ENCODE data around the gene INSYN2B. TPM values are rescaled to one million over a fixed set of nuclear protein-coding genes. Genes with fewer than 3 reads are reported as not detected.
"Not testable (repeated sequence)": the region's sequence is repeated elsewhere in the genome, so short reads cannot be mapped to it uniquely, and the experiment has no call there.

INSYN2B gene
- total and polyA plus RNA-seq, 2 of the 4 experiments (the other 2 are of a cell fraction), result 9.1 to 33.5 TPM

DNA sequence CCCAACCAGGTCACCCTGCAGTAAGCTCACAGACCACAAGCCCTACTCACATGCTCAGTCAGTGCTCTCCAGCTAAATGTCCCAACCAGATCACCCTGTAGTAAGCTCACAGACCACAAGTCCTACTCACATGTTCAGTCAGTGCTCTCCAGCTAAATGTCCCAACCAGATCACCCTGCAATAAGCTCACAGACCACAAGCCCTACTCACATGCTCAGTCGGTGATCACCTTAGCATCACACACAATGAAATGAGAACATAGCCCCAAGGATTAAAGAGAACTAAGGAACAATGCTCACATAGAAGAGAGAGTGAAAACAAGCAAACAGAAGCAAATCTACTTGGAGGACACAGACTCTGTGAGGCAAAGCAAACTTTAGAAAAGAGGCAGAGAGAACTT, 145.8 kb downstream of the INSYN2B start:
- H3K56ac ChIP-seq (ENCODE audit: extremely low read depth, insufficient read depth, low read length); H2BK15ac ChIP-seq (ENCODE audit: low read depth, low read length); BruUV-seq (replicated peaks); H2BK120ac ChIP-seq (ENCODE audit: low read depth, low read length); POLR2A ChIA-PET (ENCODE audit: unreplicated experiment); H4K91ac ChIP-seq (ENCODE audit: insufficient read depth, low read depth, low read length); H2BK5ac ChIP-seq (ENCODE audit: low read depth, low read length, poor library complexity, severe bottlenecking); H3K14ac ChIP-seq (replicated peaks; ENCODE audit: low read depth, low read length); H2BK20ac ChIP-seq (ENCODE audit: low read depth, low read length); H3K9me3 ChIP-seq (ENCODE audit: control insufficient read depth, insufficient read depth, low read length); H4K20me1 ChIP-seq (ENCODE audit: insufficient read depth, low read length); H3K79me1 ChIP-seq (ENCODE audit: low read depth in 1 of 2, low read length in 2 of 2); in situ Hi-C loops (cut with MboI; ENCODE audit: low sequenced_read_pairs); H3K27me3 ChIP-seq (ENCODE audit: control insufficient read depth, insufficient read depth, low read length); H2AFZ ChIP-seq (replicated peaks; ENCODE audit: low read length, poor library complexity); H3K9ac ChIP-seq (ENCODE audit: low read depth, low read length); H4K8ac ChIP-seq (ENCODE audit: low read depth in 2 of 2, low read length in 2 of 2); intact Hi-C loops (cut with micrococcal nuclease); H3K23ac ChIP-seq (ENCODE audit: low read depth, low read length); H2AK5ac ChIP-seq (ENCODE audit: low read depth, low read length); dilution Hi-C loops (cut with HindIII; ENCODE audit: low sequenced_read_pairs, unreplicated experiment); H3K4me3 ChIP-seq (ENCODE audit: insufficient read depth, low read depth, low read length); H3K9me1 ChIP-seq (ENCODE audit: insufficient read depth, low read length); H3K36me3 ChIP-seq (ENCODE audit: control insufficient read depth, insufficient read depth, low read length); H3K4me2 ChIP-seq (ENCODE audit: low read depth, low read length); H3K4me1 ChIP-seq (ENCODE audit: control insufficient read depth, insufficient read depth, low read length); H4K5ac ChIP-seq (ENCODE audit: low read depth, low read length); ATAC-seq (ENCODE audit: low read depth); H2AK9ac ChIP-seq (replicated peaks; ENCODE audit: low read depth, low read length, poor library complexity); H3K18ac ChIP-seq (ENCODE audit: low read depth, low read length); H3K4ac ChIP-seq (ENCODE audit: low read depth, low read length); H3K27ac ChIP-seq (ENCODE audit: insufficient read depth, low read length): not testable (repeated sequence)
- CTCF ChIA-PET, result interaction anchor here (1.6 kb wide), 1 partner anchor 132 kb away, joined by 3 read pairs; no protein-coding TSS in a partner anchor
- no CpG with 5 or more reads among the region's 1 CpG for WGBS, 2 experiments (ENCODE audit: extremely low coverage in 2 of 2, insufficient read length in 1 of 2)
- DNase-seq, result peak; percentile 18

DNA sequence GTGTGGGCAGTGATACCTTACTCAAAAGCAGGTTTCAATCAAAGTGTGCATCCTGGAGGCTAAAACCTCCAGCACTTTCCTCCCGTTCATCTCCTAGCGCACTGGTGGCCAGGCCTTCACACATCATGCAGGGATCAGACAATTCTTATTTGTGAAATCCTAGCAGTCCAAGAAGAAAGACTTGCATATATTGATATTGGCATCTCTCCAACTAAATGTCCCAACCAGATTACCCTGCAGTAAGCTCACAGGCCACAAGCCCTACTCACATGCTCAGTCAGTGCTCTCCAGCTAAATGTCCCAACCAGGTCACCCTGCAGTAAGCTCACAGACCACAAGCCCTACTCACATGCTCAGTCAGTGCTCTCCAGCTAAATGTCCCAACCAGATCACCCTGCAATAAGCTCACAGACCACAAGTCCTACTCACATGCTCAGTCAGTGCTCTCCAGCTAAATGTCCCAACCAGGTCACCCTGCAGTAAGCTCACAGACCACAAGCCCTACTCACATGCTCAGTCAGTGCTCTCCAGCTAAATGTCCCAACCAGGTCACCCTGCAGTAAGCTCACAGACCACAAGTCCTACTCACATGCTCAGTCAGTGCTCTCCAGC, 146.5 kb downstream of the INSYN2B start:
- H4K5ac ChIP-seq (ENCODE audit: low read depth, low read length); ATAC-seq (ENCODE audit: low read depth); H3K27ac ChIP-seq (ENCODE audit: insufficient read depth, low read length); H2BK120ac ChIP-seq (ENCODE audit: low read depth, low read length); H2BK20ac ChIP-seq (ENCODE audit: low read depth, low read length); H3K18ac ChIP-seq (ENCODE audit: low read depth, low read length); H3K9me1 ChIP-seq (ENCODE audit: insufficient read depth, low read length); H4K8ac ChIP-seq (ENCODE audit: low read depth in 2 of 2, low read length in 2 of 2); dilution Hi-C loops (cut with HindIII; ENCODE audit: low sequenced_read_pairs, unreplicated experiment); H3K4me1 ChIP-seq (ENCODE audit: control insufficient read depth, insufficient read depth, low read length); H3K79me1 ChIP-seq (ENCODE audit: low read depth in 1 of 2, low read length in 2 of 2); H3K27me3 ChIP-seq (ENCODE audit: control insufficient read depth, insufficient read depth, low read length); H3K36me3 ChIP-seq (ENCODE audit: control insufficient read depth, insufficient read depth, low read length); H3K14ac ChIP-seq (replicated peaks; ENCODE audit: low read depth, low read length); BruUV-seq (replicated peaks); intact Hi-C loops (cut with micrococcal nuclease); H2BK15ac ChIP-seq (ENCODE audit: low read depth, low read length); H3K9ac ChIP-seq (ENCODE audit: low read depth, low read length); H3K4me3 ChIP-seq (ENCODE audit: insufficient read depth, low read depth, low read length); H4K20me1 ChIP-seq (ENCODE audit: insufficient read depth, low read length); H3K56ac ChIP-seq (ENCODE audit: extremely low read depth, insufficient read depth, low read length); H3K9me3 ChIP-seq (ENCODE audit: control insufficient read depth, insufficient read depth, low read length); H2AK5ac ChIP-seq (ENCODE audit: low read depth, low read length); H2AK9ac ChIP-seq (replicated peaks; ENCODE audit: low read depth, low read length, poor library complexity); H3K4ac ChIP-seq (ENCODE audit: low read depth, low read length); POLR2A ChIA-PET (ENCODE audit: unreplicated experiment); H2AFZ ChIP-seq (replicated peaks; ENCODE audit: low read length, poor library complexity); H3K4me2 ChIP-seq (ENCODE audit: low read depth, low read length); H3K23ac ChIP-seq (ENCODE audit: low read depth, low read length); H4K91ac ChIP-seq (ENCODE audit: insufficient read depth, low read depth, low read length); in situ Hi-C loops (cut with MboI; ENCODE audit: low sequenced_read_pairs); H2BK5ac ChIP-seq (ENCODE audit: low read depth, low read length, poor library complexity, severe bottlenecking): not testable (repeated sequence)
- CTCF ChIA-PET, result interaction anchor here (0.7 to 1.6 kb wide), 2 partner anchors 28 to 131 kb away, joined by 3 read pairs; no protein-coding TSS in a partner anchor
- DNase-seq, result peak; percentile 62
- no CpG with 5 or more reads among the region's 2 CpGs for WGBS, 2 experiments (ENCODE audit: extremely low coverage in 2 of 2, insufficient read length in 1 of 2)
